Measurements from ENCODE around the gene NT5M. TPM values are rescaled to one million over a fixed set of nuclear protein-coding genes. Genes with fewer than 3 reads are reported as not detected.
"Not testable (repeated sequence)": the region's sequence is repeated elsewhere in the genome, so short reads cannot be mapped to it uniquely, and the experiment has no call there.

NT5M gene
- 4.5 and 5.5 TPM in 2 replicates for total RNA-seq (2014; rRNA removed)
- 1.9 TPM for polyA plus RNA-seq (2012)

DNA sequence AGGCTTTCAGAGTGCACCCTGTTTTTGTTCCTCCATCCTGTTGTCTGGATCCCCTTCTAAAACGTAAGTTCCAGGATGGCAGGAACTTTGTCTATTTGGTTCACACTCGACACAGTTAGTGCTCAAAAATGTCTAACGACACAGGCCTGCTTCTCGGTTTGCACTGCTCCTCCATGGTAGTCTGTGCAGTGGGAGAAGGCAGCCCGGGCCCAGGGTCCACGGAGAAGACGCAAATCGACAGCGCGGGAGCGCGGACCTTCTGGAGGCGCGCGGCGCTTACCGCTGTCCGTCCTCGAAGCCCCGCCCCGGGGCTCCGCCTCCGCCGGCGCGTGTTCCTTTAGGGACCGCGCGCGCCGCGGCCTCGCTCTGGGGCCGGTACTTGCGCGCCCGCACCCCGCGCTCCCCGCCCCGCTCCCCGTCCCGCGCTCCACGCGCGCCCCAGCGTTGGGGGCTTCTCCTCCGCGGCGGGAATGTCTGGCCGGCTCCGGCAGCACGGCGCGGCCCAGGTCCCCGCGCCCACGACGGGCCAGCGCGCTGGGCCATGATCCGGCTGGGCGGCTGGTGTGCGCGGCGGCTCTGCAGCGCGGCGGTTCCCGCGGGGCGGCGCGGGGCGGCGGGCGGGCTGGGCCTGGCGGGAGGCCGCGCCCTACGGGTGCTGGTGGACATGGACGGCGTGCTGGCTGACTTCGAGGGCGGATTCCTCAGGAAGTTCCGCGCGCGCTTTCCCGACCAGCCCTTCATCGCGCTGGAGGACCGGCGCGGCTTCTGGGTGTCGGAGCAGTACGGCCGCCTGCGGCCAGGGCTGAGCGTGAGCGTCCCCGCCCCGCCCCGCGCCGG, at the start of gene NT5M:
TSS of gene NT5M (plus strand) at position 364 of the 837 bp plus-strand sequence. CDS start at position 542, 178 bp downstream.
- DNase-seq (ENCODE audit: low read depth), result peak; percentile 50

GRCh38 chr17:17253406-17253805, 49.8 kb upstream of the NT5M start:
- DNase-seq (ENCODE audit: low read depth), result no peak

DNA sequence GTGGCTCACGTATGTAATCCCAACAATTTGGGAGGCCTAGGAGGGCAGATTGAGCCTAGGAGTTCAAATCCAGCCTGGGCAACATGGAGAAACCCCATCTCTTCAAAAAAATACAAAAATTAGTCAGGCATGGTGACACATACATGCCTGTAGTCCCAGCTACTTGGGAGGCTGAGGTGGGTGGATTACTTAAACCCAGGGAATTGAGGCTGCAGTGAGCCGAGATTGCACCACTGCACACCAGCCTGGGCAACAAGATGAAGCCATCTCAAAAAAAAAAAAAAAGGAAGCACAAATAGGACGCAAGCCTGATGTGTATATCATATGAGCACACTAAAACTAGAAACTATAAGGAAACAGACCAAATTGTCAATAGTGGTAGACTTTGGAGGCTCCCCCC, 49.1 kb upstream of the NT5M start:
- no peak for DNase-seq (ENCODE audit: low read depth)

DNA sequence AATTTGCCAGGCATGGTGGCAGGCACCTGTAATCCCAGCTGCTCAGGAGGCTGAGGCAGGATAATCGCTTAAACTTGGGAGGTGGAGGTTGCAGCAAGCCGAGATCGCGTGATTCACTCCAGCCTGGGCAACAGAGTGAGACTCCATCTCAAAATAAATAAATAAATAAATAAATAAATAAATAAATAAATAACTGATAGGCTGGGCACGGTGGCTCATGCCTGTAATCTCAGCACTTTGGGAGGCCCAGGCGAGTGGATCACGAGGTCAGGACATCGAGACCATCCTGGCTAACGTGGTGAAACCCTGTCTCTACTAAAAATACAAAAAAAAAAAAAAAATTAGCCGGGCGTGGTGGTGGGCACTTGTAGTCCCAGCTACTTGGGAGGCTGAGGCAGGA, 47.5 kb upstream of the NT5M start:
- not testable (repeated sequence) for DNase-seq (ENCODE audit: low read depth)

DNA sequence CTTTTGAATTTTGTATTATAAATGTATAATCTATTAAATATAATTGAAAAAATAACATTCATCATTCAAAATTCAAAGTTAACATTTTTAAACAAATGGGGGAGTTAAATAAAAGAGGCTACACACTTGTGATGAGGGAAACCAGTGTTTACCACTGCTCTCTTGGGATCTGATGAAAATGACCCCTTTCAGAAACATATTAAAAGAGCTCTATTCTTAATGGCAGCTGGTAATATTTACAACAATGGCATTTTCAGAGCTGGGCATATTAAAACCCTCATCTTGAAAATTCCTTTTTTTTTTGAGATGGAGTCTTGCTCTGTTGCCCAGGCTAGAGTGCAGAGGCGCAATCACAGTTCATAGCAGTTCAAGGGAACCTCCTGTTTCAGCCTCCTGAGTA, 46.9 kb upstream of the NT5M start:
- DNase-seq (ENCODE audit: low read depth), result no peak

DNA sequence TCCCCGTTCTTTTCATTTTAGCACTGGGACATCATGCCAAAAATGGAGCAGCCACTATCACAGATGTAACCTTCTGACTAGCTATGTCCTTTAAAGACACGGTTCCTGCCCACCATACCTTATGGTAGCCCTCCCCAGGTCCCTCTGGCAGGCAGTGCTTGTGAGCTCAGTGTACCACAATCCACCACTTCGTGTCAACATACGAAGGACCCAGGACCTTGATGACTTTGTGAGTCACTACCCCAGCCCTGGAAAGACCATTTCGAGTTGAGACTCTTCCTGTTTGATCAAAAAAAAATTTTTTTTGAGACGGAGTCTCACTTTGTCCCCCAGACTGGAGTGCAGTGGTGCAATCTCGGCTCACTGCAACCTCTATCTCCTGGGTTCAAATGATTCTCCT, 45.2 kb upstream of the NT5M start:
- no peak for DNase-seq (ENCODE audit: low read depth)

DNA sequence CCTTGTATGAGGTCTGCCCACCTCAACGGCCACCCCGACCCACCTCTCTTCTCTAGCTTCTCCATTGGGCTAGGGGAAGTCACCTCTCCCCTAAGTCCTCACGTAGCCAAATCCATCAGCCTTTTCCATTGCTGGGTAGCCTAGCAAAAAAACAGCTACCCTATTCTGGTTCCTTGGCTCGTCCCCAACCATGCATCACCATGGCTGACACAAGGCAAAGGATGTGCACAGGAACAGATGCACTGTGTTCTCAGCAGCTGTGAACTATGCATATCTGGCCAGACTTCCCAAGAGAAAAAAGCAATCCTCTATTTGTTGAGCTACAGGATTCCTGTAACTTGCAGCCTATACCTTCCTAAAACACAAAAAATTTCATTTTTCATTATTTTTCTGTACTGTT, 44.2 kb upstream of the NT5M start:
- peak; percentile 14 for DNase-seq (ENCODE audit: low read depth)

- DNase-seq (ENCODE audit: low read depth), result no peak
Observed at GRCh38 chr17:17264430-17264829, 38.7 kb upstream of the NT5M start.

GRCh38 chr17:17269926-17270773, 33.0 kb upstream of the NT5M start:
- no peak for DNase-seq (ENCODE audit: low read depth)

DNA sequence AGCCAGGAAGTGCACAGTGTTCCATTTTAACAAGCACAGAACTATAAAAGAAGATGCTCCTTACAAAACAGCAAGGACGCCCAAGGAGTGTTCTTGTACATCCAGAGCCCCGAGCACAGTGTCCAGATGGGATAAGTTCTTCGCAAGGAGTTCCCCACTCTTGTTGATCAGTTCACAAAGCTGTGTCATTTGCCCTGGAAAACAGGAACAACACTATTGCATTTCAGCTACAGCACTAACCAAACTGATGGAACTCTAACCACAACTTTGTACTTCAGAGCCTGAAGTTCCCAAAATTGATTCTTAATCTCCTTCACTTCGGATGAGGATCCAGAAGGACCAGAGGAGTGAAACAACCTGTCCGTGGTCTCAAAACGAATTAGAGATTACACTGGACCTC, 27.2 kb upstream of the NT5M start:
- no peak for DNase-seq (ENCODE audit: low read depth)

DNA sequence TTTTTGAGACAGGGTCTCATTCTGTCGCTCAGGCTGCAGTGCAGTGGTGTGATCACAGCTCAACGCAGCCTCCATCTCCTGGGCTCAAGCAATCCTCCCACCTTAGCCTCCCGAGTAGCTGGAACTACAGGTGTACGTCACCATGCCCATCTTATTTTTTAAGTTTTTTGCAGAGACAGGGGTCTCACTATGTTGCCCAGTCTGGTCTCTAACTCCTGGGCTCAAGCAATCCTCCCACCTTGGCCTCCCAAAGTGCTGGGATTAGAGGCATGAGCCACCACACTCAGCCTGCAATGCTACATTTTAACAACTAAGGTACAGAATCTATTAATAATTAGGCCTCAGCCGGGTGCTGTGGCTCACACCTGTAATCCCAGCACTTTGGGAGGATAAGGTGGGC, 25.7 kb upstream of the NT5M start:
- not testable (repeated sequence) for DNase-seq (ENCODE audit: low read depth)

- DNase-seq (ENCODE audit: low read depth), result no peak
Observed at GRCh38 chr17:17279316-17279715, 23.9 kb upstream of the NT5M start.

- DNase-seq (ENCODE audit: low read depth), result peak; percentile 96
Observed at GRCh38 chr17:17280613-17281549, 22.3 kb upstream of the NT5M start, which contains the start of gene COPS3. Gene COPS3, minus strand, starts transcription at chr17:17281246. Its CDS starts 60 bp downstream, at chr17:17281186.

DNA sequence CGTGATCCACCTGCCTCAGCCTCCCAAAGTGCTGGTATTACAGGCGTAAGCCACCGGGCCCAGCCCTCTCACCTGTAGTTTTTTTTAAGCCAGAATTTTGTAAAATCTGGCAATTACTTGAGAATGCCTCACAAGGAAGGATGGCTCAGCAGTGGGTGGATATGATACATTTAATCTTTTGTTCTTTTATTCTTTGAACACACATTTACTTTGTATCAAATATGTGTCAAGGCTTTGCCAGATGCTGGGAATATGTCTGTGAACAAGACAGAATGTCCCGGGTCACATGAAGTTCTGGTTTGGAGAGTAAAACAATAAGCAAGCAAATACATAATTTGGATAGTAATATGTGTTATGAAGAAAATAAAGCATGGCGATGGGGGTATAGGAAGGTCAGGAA, 17.2 kb upstream of the NT5M start:
- DNase-seq (ENCODE audit: low read depth), result no peak

DNA sequence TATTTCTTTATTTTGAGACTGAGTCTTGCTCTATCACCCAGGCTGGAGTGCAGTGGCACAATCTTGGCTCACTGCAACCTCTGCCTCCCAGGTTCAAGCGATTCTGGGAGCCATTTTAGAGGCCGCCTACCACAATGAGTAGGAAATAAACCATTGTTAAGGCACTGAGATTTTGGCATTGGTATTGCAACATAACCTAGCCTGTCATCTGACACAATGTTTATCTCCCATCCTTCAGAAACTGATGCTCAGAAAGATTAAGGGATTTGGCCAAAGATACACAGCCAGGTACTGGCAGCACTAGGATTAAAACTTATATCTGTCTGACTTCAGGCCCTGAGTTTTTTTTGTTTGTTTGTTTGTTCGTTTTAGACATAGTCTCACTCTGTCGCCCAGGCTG, 14.1 kb upstream of the NT5M start:
- DNase-seq (ENCODE audit: low read depth), result no peak

DNA sequence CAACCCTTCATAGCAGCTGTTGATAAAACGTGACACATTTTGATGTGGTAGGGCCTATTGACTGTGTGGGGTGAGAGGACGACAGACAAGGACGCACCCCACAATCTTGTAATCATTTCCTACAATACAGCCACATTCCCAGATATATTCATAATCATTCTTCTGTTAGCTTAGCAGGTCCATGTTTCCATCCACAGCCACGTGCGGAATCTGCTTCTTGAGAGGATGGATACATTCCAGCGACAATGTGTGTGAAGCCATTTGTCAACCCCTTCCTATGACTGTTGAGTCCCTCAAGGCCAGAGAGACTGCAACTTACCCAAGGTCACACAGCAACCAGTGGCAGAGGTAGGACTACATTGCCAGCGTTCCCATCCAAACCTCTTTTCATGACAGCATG, 13.5 kb upstream of the NT5M start:
- no peak for DNase-seq (ENCODE audit: low read depth)

DNA sequence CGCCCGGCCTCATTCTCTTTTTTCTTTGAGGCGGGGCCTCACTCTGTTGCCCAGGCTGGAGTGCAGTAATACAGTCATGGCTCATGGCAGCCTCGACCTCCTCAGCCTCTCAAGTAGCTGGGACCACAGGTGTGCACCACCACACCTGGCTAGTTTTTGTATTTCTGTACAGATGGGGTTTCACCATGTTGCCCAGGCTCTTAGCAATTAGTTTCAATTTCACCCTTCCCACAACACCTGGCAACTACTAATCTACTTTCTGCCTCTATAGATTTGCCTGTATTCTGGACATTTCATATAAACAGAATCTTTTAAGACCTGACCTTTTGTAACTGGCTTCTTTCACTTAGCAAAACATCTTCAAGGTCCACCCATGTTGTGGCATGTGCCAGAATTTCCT, 8.0 kb upstream of the NT5M start:
- DNase-seq (ENCODE audit: low read depth), result no peak

GRCh38 chr17:17297217-17297616, 6.0 kb upstream of the NT5M start:
- no peak for DNase-seq (ENCODE audit: low read depth)

GRCh38 chr17:17298108-17298507, 5.1 kb upstream of the NT5M start:
- DNase-seq (ENCODE audit: low read depth), result peak; percentile 72

DNA sequence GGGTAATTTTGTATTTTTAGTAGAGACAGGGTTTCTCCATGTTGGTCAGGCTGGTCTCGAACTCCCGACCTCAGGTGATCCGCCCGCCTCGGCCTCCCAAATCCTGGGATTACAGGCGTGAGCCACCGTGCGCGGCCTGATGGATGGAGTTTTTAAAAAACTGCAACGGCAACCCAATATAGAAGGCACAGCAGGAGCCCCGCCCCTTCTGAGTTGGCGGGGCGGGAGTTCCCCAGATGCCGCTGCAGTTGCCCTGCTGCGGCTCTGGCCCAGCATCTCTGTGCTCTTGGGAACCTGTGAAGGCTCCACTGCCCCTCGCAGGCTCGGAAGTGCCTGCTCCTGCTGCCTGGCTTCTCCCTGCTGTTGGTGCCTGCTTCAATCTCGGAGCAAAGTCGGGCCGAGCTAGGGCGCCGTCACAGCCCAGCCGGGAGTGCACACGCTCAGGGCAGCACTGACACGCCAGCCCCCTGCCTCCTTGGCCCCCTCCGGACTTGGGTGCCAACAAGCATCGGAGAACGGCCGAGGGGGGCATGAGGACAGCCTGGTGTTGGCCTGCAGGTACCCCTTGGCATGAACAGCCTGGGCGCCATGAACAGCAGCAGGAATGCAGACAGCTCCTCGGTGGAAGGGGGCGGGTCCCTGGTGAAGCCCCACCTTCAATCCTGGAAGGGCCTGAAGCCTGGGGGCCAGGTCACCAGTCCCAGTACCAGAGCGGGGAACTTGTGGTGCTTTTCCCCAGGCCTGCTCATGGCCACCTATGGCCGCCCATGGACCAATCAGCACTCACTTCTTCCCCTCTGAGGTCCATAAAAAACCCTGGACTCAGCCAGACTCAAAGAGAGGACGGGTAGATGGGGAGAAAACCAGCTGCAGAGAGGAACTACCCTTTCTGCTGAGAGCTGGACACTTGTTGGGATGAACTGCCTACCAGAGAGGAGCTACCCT, 2.3 kb upstream of the NT5M start:
- DNase-seq (ENCODE audit: low read depth), result peak; percentile 37

Data from LHCN-M2 (cell line).